Epithelial cell of proximal tubule (primary cell): ENCODE results near the gene KIAA0319L. TPM values are rescaled to one million over a fixed set of nuclear protein-coding genes. Genes with fewer than 3 reads are reported as not detected.

Experiments
- DNase-seq: peaks from one replicate; pipeline ENCODE4 v3.0.0-alpha.2; 2011; ENCODE audit warnings: low read depth
- H3K4me3 ChIP-seq: 2 replicates; pipeline ENCODE4 v1.5.1; 2011; ENCODE audit warnings: low read depth, mild to moderate bottlenecking, low read length
- total RNA-seq: library from RNA; depleted of rRNA; stranded (reverse); fragments of >200 nt; gene quantifications from 2 replicates; pipeline ENCODE4 v1.2.3, GENCODE V29; 2015
- TF ChIP-seq, protein P1 (sequence below): conservative IDR thresholded peaks from 2 replicates; pipeline ENCODE4 v1.5.1; 2012; ENCODE audit warnings: low read depth, mild to moderate bottlenecking, low read length

Gene KIAA0319L
- total RNA-seq, 1 donor from 2014 or later, result 45.7 TPM

DNA sequence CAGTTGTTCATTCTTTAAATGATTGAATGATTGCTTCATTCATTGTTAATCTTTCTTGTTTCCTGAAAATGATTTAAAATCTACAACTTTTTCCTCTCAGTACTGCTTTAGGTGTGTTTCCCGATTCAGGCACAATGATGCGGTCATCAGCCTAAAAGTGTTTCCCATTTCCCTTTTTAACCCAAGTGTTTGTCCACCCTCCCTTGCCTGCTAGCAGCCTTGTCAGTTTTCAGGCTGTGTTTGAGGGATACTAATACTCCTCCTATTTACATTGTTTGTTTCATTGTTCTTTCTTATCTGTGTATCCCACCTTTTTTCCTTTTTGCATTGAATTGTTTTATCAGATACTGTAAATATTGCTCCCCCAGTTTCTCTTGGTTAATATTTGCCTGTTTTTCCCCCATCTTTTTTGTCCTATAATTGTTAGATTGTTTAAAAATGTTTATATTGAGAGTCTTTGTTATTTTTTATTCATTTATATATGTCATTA lies 131.1 kb downstream of the KIAA0319L start:
- TF ChIP-seq, protein P1, sequence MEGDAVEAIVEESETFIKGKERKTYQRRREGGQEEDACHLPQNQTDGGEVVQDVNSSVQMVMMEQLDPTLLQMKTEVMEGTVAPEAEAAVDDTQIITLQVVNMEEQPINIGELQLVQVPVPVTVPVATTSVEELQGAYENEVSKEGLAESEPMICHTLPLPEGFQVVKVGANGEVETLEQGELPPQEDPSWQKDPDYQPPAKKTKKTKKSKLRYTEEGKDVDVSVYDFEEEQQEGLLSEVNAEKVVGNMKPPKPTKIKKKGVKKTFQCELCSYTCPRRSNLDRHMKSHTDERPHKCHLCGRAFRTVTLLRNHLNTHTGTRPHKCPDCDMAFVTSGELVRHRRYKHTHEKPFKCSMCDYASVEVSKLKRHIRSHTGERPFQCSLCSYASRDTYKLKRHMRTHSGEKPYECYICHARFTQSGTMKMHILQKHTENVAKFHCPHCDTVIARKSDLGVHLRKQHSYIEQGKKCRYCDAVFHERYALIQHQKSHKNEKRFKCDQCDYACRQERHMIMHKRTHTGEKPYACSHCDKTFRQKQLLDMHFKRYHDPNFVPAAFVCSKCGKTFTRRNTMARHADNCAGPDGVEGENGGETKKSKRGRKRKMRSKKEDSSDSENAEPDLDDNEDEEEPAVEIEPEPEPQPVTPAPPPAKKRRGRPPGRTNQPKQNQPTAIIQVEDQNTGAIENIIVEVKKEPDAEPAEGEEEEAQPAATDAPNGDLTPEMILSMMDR, result no peak
- no peak overlapping the region for H3K4me3 ChIP-seq
- no peak for DNase-seq

DNA sequence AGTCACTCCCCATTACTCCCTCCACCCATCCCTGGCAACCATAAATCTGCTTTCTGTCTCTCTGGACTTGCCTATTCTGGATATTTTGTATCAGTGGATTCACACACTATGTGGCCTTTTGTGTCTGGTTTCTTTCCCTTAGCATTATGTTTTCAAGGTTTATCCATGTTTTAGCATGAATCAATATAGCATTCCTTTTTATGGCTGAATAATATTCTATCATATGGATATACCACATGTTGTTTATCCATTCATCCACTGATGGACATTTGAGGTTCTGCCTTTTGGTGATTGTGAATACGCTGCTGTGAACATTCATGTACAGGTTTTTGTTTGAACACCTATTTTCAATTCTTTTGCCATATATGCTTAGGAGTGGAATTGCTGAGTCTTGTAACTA lies 148.3 kb downstream of the KIAA0319L start:
- TF ChIP-seq, protein P1, result no peak
- DNase-seq, result no peak
- no peak overlapping the region for H3K4me3 ChIP-seq

DNA sequence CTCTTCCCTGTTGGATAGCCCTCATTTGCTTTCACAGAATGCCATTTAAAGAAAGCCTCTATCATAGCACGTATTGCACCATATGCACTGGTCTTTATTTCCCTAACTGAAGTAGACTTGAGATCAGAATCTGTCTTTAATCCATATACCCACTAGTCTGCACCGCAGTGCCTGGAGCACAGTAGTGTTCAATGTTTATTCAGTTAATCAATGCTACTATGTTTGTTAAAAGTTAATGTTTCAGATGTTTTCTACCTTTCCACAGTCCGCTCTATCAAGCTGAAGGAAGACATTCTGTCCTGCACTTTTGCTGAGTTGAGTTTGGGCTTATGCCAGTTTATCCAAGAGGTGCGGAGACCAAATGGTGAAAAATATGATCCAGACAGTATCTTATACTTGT lies 149.5 kb downstream of the KIAA0319L start:
- no peak for DNase-seq
- TF ChIP-seq, protein P1, result no peak
- H3K4me3 ChIP-seq, result no peak overlapping the region

DNA sequence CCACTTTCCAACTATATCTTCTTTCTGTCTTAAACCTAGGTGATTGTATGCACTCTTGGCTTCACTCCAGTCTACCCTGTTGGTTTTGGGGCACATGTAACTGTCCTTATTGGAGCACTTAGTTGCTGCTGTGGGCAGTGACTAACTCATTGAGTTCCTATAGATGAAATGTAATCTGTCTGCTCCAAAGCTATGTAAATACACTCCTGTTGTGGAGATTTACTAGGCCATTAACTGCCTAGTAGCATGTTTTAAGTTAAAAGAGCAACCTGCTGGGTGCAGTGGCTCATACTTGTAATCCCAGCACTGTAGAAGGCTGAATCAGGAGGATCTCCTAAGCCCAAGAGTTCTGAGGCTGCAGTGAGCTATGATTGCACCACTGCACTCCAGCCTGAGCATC lies 151.1 kb downstream of the KIAA0319L start:
- no peak overlapping the region for H3K4me3 ChIP-seq
- no peak for DNase-seq
- TF ChIP-seq, protein P1, result no peak

DNA sequence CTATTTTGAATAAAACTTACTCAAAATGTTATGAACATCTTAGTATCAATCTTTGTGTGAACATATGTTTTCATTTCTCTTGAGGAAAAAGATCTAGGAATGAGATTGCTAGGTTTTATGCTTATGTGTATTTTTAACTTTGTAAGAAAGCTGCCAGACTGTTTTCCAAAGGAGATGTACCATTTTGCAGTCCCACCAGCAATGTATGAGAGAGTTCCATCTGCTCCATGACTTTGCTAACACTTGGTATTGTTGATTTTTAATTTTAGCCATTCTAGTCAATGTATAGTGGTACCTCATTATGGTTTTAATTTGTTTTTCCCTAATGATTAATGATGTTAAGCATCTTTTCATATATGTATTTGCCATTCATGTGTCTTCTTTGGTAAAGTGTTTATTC lies 156.2 kb downstream of the KIAA0319L start:
- no peak overlapping the region for H3K4me3 ChIP-seq
- TF ChIP-seq, protein P1, result no peak
- DNase-seq, result no peak

DNA sequence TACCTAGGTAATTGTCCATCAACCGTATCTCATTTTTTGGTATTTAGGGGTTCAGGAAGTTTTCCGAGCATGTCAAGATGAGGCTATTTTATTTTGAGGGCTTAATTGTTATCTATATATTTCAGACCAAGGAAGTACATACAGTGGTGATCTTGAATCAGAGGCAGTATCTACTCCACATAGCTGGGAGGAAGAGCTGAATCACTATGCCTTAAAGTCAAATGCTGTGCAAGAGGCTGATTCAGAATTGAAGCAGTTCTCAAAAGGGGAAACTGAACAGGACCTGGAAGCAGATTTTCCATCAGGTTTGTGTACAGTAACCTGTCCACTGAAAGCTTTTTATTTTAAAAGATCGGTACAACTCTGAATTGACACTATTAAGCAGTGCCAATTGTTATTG lies 158.5 kb downstream of the KIAA0319L start:
- TF ChIP-seq, protein P1, result no peak
- DNase-seq, result no peak
- no peak overlapping the region for H3K4me3 ChIP-seq

DNA sequence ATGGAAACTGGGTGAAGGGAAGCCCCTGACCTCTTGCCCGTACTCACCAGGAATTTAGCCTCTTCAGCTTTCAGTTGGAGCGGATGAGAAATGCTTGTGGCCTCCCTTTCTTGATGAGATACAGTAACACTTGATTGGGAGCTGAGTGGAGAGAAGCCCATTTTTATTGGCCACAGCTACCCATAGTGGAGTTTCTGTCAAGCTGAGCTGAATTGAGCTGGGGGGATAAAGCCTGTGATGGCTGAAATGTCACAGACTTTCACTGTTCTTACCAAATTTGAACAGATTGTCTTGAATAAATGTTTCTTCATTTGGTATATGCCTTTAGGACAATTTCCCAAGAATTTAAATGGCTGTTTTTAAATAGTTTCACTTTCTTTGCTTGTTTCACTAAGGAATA lies 162.8 kb downstream of the KIAA0319L start:
- TF ChIP-seq, protein P1, result no peak
- DNase-seq, result no peak
- no peak overlapping the region for H3K4me3 ChIP-seq
